Measurements from ENCODE around the gene CBX6.

DNA sequence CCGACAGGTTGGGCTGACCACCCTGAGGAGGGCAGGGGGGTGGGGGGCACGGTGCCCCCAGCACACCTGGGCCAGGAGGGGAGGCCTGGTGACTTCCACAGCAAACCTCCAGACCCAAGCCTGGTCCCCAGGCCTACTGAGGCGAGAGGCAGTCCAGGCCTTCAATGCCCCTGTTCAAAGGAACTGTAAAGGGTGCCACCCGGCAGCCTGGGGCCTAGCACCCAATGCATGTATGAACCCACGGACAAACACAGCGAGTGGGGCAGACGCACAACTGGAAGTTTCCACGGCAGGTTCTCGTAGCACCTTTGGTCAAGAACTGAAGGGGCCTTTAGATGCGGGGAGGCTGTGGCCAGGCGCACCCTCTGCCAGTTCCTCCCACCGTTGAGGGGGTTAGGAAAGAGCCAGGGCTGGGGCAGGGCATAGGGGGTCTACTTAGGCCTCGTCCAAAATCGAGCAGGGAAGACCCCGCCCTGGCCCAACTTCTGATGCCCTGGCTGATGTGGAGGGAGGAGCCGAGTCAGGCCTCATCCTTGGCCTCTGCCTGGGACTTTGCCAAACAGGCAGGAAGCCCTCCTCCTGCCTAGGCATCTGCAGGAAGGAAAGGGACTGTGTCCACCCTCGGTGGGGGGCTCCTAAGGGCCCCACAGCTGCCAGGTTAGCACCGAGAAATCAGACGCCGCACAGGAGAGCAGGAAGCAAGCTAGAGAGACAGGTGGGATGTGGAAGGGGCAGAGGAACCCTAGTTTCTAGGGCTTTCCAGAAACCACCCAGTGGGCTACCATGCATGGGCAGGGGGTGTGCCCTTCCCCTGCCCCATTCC is 6.6 kb downstream of the CBX6 start:
- TF ChIP-seq, protein P1, sequence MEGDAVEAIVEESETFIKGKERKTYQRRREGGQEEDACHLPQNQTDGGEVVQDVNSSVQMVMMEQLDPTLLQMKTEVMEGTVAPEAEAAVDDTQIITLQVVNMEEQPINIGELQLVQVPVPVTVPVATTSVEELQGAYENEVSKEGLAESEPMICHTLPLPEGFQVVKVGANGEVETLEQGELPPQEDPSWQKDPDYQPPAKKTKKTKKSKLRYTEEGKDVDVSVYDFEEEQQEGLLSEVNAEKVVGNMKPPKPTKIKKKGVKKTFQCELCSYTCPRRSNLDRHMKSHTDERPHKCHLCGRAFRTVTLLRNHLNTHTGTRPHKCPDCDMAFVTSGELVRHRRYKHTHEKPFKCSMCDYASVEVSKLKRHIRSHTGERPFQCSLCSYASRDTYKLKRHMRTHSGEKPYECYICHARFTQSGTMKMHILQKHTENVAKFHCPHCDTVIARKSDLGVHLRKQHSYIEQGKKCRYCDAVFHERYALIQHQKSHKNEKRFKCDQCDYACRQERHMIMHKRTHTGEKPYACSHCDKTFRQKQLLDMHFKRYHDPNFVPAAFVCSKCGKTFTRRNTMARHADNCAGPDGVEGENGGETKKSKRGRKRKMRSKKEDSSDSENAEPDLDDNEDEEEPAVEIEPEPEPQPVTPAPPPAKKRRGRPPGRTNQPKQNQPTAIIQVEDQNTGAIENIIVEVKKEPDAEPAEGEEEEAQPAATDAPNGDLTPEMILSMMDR (IDR thresholded peaks at IDR 0.05; ENCODE audit: low read depth, low read length): no peak
- no peak for TF ChIP-seq EZH2phosphoT487 (IDR thresholded peaks at IDR 0.05; ENCODE audit: low read depth)
